Measurements from ENCODE around the gene MAP1LC3A.
A peak's percentile ranks its signal among the peaks of the same experiment; 100 is the strongest.
"Not testable (repeated sequence)": the region's sequence is repeated elsewhere in the genome, so short reads cannot be mapped to it uniquely, and the experiment has no call there.

The MAP1LC3A gene

DNA sequence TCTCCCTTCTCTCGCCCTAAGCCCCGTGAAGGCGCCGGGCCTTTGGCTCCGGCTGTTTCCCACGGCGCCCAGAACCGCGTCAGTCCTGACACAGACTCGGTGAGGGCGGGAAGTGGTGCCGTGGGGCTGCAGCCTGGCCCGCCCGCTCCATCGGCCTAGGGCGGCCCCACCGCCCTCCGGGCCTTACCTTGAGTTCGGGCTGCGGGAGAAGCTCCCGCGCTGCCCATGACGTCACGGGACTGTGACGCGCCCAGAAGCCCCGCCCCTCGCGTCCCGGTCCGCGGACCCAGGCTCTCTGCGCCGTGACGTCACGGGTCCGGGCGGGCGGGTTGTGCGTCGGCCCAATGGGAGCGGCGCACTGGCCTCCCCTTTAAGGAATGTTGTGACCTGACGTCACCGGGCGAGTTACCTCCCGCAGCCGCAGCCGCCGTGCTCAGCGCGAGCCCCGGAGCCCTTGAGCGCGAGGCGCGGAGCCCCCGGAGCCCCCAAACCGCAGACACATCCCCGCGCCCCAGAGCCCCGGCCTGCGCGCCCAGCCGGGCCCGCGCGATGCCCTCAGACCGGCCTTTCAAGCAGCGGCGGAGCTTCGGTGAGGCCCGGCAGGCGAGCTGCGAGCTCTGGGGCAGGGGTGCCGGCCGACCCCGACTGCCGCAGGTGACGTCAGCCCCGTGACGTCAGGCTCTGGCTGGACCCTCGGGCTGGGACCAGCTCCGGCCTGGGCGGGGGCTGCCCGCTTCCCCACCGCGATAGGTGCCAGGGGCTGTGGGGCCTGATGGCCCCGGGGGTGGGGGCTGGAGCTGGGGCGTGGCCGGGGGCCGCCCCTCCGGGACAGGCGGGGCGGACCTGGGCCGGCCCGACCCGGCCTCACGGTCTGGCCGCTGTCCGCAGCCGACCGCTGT lies at the start of gene MAP1LC3A:
MAP1LC3A (plus strand) TSS at position 399 of the 899 bp plus-strand sequence; CDS start at position 550, 151 bp downstream.
- peak; percentile 97 for DNase-seq (ENCODE audit: low spot score)

- DNase-seq (ENCODE audit: low spot score), result no peak
Observed at GRCh38 chr20:34510575-34510974, 47.9 kb upstream of the MAP1LC3A start.

DNA sequence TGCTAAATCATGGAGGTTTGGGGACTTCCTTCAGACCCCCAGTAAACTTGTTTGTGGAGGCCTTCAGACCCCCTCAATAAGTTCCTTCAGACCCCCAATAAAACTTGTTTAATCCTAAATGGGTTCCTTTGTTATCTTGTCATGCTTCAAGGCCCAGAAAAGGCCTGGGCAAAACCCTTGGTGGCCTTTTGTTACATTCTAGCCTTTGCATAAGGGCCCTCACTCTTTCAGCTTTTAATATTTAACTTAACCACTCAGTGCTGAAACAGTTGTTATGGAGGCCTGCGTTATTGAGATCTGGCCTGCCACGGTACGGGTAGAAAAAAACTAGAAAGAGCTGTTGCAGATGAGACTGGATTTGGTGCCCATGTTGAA lies 46.6 kb upstream of the MAP1LC3A start:
- DNase-seq (ENCODE audit: low spot score), result no peak

DNA sequence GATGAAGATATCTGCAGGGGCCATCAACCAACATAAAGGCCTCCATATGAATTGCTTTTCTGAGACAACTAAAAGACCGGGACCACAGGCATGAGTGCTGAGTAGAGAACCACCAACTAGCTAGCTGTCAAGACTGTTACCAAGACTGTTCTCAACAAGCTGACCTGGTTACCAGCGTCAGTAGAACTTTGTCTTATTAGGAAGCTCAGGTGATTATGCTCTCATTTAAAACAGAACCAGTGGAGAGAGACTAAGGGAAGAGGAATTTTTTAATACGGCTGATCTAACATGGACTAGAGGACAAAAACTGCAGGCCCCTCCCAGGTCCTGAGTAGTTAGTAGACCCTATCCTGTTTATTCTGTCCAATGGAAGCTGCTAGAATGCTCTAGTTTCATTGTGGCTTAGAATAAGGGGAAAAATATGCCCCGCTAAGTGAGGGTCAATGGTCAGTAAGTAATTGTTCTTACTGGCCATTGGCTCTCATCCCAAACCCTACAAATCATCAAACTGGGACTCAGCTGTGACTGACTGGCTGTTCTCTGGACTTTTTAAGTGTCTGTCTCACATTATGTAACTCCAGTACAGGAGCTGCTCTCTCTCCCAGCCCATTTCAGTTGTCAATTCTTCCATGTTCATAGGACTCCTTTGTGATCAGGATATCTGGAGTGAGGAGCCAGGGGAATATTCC lies 46.1 kb upstream of the MAP1LC3A start:
- DNase-seq (ENCODE audit: low spot score), result no peak

GRCh38 chr20:34512955-34513419 lies 45.5 kb upstream of the MAP1LC3A start:
- peak; percentile 23 for DNase-seq (ENCODE audit: low spot score)

GRCh38 chr20:34514034-34514433 lies 44.5 kb upstream of the MAP1LC3A start:
- DNase-seq (ENCODE audit: low spot score), result not testable (repeated sequence)

- DNase-seq (ENCODE audit: low spot score), result no peak
Observed at GRCh38 chr20:34514897-34515483, 43.5 kb upstream of the MAP1LC3A start.

DNA sequence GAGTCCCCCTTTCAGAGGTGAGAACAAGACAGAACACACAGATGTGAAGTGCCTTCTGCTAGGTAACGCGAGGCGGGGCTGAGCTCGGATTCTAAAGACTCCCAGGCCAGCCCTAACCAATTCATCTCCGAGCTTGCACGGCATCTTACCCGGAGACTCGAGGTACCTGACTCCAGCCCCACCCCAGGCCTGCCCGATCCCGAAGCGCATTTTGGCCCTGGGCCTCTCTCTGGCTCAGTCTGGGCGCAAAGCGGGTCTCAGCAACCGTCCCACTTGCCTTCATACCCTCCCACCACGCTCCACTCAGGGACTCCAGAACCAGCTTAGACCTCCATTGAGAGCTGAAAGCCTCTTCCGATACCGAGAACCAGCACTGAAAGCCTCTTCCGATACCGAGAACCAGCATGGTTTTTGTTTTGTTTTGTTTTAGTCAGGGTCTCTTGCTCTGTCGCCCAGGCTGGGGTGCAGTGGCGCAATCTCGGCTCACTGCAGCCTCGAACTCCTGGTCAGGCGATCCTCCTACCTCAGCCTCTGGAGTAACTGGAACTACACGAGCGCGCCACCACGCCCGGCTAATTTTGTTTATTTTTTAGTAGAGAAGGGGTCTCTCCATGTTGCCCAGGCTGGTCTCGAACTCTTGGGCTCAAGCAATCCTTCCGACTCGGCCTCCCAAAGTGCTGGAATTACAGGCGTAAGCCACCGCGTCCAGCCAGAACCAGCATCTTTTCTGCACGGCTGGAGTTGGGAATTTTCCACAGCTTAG lies 42.9 kb upstream of the MAP1LC3A start:
- peak; percentile 56 for DNase-seq (ENCODE audit: low spot score)

GRCh38 chr20:34516247-34517113 lies 42.0 kb upstream of the MAP1LC3A start, which contains the start of gene DYNLRB1:
TSS of gene DYNLRB1 (plus strand) at chr20:34516422. CDS start at chr20:34516459, 37 bp downstream.
- peak; percentile 97 for DNase-seq (ENCODE audit: low spot score)

GRCh38 chr20:34517114-34517505 lies 41.4 kb upstream of the MAP1LC3A start:
- no peak for DNase-seq (ENCODE audit: low spot score)

DNA sequence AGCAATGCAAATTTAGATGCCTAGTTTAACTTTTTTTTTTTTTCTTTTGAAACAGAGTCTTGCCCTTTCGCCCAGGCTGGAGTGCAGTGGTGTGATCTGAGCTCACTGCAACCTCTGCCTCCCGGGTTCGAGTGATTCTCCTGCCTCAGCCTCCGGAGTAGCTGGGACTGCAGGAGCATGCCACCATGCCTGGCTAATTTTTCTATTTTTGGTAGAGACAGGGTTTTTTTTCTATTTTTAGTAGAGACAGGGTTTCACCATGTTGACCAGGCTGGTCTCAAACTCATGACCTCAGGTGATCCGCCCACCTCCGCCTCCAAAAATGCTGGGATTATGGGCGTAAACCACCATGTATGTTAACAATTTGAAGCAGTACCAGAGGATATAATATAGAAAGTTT lies 39.7 kb upstream of the MAP1LC3A start:
- DNase-seq (ENCODE audit: low spot score), result not testable (repeated sequence)

- DNase-seq (ENCODE audit: low spot score), result not testable (repeated sequence)
Observed at GRCh38 chr20:34519841-34520240, 38.7 kb upstream of the MAP1LC3A start.

- peak; percentile 57 for DNase-seq (ENCODE audit: low spot score)
Observed at GRCh38 chr20:34522969-34523871, 35.3 kb upstream of the MAP1LC3A start.

DNA sequence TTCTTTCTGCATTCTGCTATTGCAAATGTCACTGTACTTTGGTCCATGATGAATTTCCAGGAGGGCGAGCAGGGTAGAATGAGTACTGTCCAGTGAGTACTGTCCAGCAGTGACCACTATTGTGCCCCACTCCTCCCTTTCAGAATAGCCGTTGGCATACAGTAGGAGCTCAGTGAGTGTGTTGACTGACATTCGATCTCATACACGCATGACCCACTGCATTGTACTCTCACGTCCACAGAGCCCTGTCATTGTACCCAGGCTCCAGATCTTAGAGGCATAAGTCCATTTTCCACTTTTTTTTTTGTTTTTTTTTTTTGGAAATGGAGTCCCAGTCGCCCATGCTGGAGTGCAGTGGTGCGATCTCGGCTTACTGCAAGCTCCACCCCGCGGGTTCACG lies 34.1 kb upstream of the MAP1LC3A start:
- DNase-seq (ENCODE audit: low spot score), result no peak

- no peak for DNase-seq (ENCODE audit: low spot score)
Observed at GRCh38 chr20:34525342-34525708, 33.2 kb upstream of the MAP1LC3A start.

DNA sequence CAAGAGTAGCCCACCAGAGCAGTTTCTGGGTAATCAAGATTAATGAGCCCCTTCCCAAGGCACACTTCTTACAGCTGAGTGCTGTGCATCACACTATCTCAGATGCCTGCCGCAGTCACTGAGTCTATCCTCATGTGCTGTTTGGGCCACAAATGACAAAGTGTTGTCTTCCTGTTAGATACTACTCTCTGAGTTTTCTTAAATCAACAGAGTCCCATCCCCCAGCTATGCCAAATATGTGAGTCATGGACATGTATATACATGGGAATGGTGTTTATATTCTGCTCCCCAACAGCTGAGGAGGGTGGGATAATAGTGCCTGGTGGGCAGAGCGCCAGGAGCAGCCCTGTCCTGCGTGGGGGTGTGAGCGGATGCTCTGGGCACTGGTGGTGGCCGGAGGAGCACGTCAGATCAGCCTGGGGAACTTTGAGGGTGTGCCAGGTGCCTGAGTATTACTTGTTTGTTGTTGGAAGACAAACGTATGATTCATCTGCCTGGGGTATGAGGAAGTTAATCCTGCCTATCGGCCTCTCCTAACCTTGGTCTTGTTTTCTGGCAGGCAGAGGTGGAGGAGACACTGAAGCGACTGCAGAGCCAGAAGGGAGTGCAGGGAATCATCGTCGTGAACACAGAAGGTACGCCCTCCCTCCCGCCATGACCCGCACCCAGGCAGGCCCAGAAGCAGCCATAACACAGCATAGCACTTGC lies 32.7 kb upstream of the MAP1LC3A start:
- DNase-seq (ENCODE audit: low spot score), result no peak

DNA sequence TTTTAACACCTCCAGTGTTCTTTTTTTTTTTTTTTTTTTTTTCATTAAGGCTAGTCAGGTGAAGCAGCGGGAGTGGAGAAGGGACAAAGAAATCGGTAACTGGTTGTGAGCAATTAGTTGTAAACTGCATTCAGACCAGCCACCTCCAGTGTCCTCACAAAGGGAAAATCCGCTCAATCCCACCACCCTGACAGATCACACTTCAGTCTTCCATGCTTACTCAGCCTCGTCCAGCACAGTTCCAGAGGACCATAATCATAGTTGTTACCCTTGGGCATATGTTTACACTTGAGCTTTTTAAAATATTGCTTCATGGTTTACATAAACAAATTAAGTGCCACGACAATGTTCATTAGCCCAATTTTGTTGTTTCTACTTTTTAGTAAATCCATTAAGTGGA lies 32.1 kb upstream of the MAP1LC3A start:
- no peak for DNase-seq (ENCODE audit: low spot score)

DNA sequence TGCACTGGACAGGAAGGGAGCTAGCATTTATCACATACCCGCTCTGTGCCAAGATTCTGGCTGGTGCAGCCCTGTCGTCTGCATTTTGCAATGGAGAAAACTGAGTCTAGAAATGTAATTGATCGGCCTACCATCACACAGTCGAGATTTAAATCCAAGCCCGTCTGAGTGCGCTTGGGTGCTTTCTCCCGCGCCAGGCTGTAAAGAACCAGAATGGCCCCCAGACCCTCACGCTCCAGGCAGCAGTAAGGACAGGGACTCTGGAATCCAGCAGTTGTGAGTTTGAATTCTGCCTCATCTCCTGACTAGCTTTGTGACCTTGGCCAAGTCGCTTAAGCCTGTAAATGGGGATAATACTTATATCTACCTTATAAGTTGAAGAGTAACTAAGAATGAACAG lies 31.5 kb upstream of the MAP1LC3A start:
- no peak for DNase-seq (ENCODE audit: low spot score)

DNA sequence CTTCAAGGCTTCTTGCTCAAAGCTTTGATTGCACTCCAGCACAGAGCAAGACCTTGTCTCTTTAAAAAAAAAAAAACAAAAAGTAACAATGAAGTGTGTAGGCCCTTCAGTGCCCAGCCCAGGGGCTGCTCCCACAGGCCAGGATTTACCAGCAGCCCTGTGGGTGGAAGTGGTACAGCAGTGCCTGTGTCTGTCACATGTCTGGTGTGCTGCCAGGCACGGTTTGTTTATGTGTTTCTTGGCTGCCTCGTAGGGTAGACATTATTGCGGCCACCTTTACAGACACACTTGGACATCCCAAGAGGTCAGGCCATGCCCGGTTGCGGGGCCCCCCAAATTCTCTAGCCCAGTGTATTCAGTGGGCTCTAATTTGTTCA lies 29.6 kb upstream of the MAP1LC3A start:
- no peak for DNase-seq (ENCODE audit: low spot score)

Measured in hematopoietic multipotent progenitor cell treated with erythropoietin and hydrocortisone succinate and interleukin-3 and kit ligand, for 17 days (in vitro differentiated cells).